NB4 (cell line): ENCODE data around the gene CCDC57.

Source experiments
- MAX ChIP-seq: IDR thresholded peaks from 2 replicates; pipeline ENCODE4 v1.6.1; 2011; ENCODE audit warnings: low read depth, low read length
- MYC ChIP-seq: IDR thresholded peaks from 2 replicates; pipeline ENCODE4 v1.6.1; 2011; ENCODE audit warnings: low read depth, low read length
- POLR2A ChIP-seq: IDR thresholded peaks from 2 replicates; pipeline ENCODE4 v1.6.1; 2011; ENCODE audit warnings: mild to moderate bottlenecking; ENCODE audit not compliant: insufficient read length; ENCODE audit errors: extremely low read depth
- TF ChIP-seq, protein P1 (sequence below): IDR thresholded peaks from one replicate; pipeline ENCODE4 v1.5.1; 2012; ENCODE audit warnings: low read depth, low read length

DNA sequence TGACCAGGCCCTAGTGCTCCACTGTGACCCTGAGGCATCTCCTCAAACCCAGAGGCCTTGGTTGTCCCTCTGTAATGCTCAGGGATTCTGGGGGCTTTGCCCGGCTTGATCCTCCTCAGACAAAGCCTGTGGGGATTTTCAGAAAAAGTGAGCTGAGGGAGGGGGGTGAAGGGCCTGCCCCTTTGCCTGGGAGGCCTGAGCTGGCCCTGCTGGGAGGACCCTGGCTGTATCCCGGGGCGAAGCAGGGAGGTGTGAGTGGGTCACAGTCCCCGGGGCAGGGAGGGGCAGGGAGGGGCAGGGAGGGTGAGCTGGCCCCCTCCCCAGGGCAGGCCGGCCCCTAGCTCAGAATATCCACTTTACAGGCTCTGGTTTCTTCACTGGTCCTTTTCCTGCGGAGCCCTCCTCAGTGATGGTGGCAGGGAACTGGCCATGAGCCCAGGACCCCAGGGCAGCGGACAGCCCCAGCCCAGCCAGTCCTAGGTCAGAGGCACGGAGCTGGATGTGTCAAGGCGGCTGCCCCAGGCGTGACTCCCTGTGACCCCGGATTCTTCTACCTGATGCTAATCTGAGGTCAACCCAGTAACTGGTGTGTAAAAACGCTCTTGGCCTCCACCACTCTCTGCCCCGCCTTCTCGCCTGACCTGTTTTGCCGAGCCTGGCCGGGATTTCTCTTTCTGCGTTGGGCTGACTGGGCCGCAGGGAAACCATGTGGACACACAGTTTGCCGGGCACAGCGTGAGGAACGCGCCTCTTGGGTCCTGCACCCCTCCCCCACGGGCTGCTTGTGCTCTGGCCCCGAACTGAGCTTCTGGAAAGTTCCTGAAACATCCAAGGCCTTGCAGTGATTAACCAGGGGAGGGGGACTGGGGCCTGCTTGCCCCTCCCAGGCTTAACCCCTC, 108.8 kb downstream of the CCDC57 start:
- TF ChIP-seq MYC (no peak), POLR2A (no peak), MAX (no peak)
- TF ChIP-seq, protein P1, sequence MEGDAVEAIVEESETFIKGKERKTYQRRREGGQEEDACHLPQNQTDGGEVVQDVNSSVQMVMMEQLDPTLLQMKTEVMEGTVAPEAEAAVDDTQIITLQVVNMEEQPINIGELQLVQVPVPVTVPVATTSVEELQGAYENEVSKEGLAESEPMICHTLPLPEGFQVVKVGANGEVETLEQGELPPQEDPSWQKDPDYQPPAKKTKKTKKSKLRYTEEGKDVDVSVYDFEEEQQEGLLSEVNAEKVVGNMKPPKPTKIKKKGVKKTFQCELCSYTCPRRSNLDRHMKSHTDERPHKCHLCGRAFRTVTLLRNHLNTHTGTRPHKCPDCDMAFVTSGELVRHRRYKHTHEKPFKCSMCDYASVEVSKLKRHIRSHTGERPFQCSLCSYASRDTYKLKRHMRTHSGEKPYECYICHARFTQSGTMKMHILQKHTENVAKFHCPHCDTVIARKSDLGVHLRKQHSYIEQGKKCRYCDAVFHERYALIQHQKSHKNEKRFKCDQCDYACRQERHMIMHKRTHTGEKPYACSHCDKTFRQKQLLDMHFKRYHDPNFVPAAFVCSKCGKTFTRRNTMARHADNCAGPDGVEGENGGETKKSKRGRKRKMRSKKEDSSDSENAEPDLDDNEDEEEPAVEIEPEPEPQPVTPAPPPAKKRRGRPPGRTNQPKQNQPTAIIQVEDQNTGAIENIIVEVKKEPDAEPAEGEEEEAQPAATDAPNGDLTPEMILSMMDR = no peak
